Measurements from ENCODE around the gene MYOC.

Gene MYOC

GRCh38 chr1:171596119-171596518 is 56.4 kb downstream of the MYOC start:
- Histone ChIP-seq H3K4me2 (ENCODE audit: insufficient read depth, low read length) (no peak overlapping the region), H3K4me3 (ENCODE audit: low read depth in 1 of 2, low read length in 2 of 2) (no peak overlapping the region), H2AFZ (ENCODE audit: low read depth, low read length) (no peak overlapping the region), H3K79me2 (ENCODE audit: insufficient read depth, low read length) (no peaks in the 10 kb centered on the region), H4K20me1 (ENCODE audit: insufficient read depth, low read length) (no peaks in the 10 kb centered on the region), H3K9me3 (ENCODE audit: insufficient read depth, low read length, severe bottlenecking) (no peaks in the 10 kb centered on the region), H3K27me3 (ENCODE audit: insufficient read depth, low read length, poor library complexity) (no peaks in the 10 kb centered on the region), H3K4me1 (ENCODE audit: insufficient read depth, low read length) (no peaks in the 10 kb centered on the region), H3K9ac (ENCODE audit: low read depth, low read length) (no peak overlapping the region), H3K27ac (ENCODE audit: low read length) (no peak overlapping the region), H3K36me3 (ENCODE audit: insufficient read depth, low read length) (peaks cover 27% of the 10 kb centered on the region)
- TF ChIP-seq EZH2 (IDR thresholded peaks at IDR 0.05; ENCODE audit: borderline replicate concordance, low read depth, low read length, severe bottlenecking): no peak
- no peak for TF ChIP-seq CTCF (IDR thresholded peaks at IDR 0.05; ENCODE audit: borderline replicate concordance, extremely low read depth, low read length, poor library complexity, severe bottlenecking)
- ATAC-seq (ENCODE audit: insufficient read depth, low read depth) (no peak), DNase-seq (no peak)

DNA sequence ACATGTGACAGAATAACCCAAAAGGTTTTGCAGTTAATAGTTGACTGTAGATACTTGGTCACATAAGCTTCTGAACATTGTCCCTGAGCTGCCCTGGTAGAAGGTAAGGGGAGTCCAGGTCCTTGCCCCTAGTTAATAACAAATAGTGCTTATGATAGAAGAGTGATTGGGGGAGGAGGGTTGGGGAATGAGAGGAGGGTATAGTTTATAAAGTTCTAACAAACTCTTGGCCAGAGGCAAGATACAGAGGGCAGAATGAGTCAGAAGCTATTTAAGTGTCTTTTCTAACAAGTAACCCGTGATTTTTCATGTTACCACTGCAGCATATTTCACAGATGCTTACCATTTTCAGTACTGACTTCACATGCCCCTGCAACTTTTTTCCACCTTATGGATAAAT is 57.2 kb downstream of the MYOC start:
- DNase-seq (no peak), ATAC-seq (ENCODE audit: insufficient read depth, low read depth) (no peak; the same call in 2 of the 3 replicates)
- Histone ChIP-seq H3K27me3 (ENCODE audit: insufficient read depth, low read length, poor library complexity) (no peaks in the 10 kb centered on the region), H3K79me2 (ENCODE audit: insufficient read depth, low read length) (no peaks in the 10 kb centered on the region), H2AFZ (ENCODE audit: low read depth, low read length) (no peak overlapping the region), H3K4me3 (ENCODE audit: low read depth in 1 of 2, low read length in 2 of 2) (no peak overlapping the region), H4K20me1 (ENCODE audit: insufficient read depth, low read length) (no peaks in the 10 kb centered on the region), H3K9me3 (ENCODE audit: insufficient read depth, low read length, severe bottlenecking) (no peaks in the 10 kb centered on the region), H3K4me2 (ENCODE audit: insufficient read depth, low read length) (no peak overlapping the region), H3K36me3 (ENCODE audit: insufficient read depth, low read length) (peaks cover 35% of the 10 kb centered on the region), H3K4me1 (ENCODE audit: insufficient read depth, low read length) (no peaks in the 10 kb centered on the region), H3K9ac (ENCODE audit: low read depth, low read length) (no peak overlapping the region), H3K27ac (ENCODE audit: low read length) (no peak overlapping the region)
- no peak for TF ChIP-seq CTCF (IDR thresholded peaks at IDR 0.05; ENCODE audit: borderline replicate concordance, extremely low read depth, low read length, poor library complexity, severe bottlenecking)
- TF ChIP-seq EZH2 (IDR thresholded peaks at IDR 0.05; ENCODE audit: borderline replicate concordance, low read depth, low read length, severe bottlenecking): no peak

DNA sequence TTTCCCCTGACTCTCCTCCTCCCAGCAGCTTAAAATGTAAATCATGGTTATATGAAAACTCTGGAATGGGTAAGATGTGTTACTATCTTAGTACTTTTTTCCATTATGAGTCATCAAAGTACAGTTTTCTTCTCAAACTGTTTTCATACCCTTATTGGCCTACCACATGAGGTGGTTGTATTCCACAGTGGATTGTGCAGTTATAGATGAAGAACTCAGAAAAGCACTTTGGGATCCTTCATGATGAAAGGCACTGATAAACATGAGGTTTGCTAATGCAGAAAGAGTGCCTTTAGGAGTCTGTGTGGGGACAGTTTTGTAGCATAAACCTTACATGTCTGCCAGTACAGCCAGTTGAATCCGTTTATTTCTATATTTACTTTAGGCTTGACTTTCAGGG is 62.5 kb downstream of the MYOC start:
- DNase-seq: no peak
- H3K9ac ChIP-seq (ENCODE audit: low read depth, low read length): no peak overlapping the region
- no peaks in the 10 kb centered on the region for H3K9me3 ChIP-seq (ENCODE audit: insufficient read depth, low read length, severe bottlenecking)
- no peaks in the 10 kb centered on the region for H3K79me2 ChIP-seq (ENCODE audit: insufficient read depth, low read length)
- no peaks in the 10 kb centered on the region for H3K27me3 ChIP-seq (ENCODE audit: insufficient read depth, low read length, poor library complexity)
- no peak overlapping the region for H2AFZ ChIP-seq (ENCODE audit: low read depth, low read length)
- H3K4me3 ChIP-seq (ENCODE audit: low read depth in 1 of 2, low read length in 2 of 2): no peak overlapping the region
- H4K20me1 ChIP-seq (ENCODE audit: insufficient read depth, low read length): no peaks in the 10 kb centered on the region
- H3K4me1 ChIP-seq (ENCODE audit: insufficient read depth, low read length): no peaks in the 10 kb centered on the region
- no peak for ATAC-seq (ENCODE audit: insufficient read depth, low read depth)
- H3K4me2 ChIP-seq (ENCODE audit: insufficient read depth, low read length): no peak overlapping the region
- TF ChIP-seq CTCF (IDR thresholded peaks at IDR 0.05; ENCODE audit: borderline replicate concordance, extremely low read depth, low read length, poor library complexity, severe bottlenecking) (no peak), EZH2 (IDR thresholded peaks at IDR 0.05; ENCODE audit: borderline replicate concordance, low read depth, low read length, severe bottlenecking) (no peak)
- no peak overlapping the region for H3K27ac ChIP-seq (ENCODE audit: low read length)
- peaks cover 80% of the 10 kb centered on the region for H3K36me3 ChIP-seq (ENCODE audit: insufficient read depth, low read length)

DNA sequence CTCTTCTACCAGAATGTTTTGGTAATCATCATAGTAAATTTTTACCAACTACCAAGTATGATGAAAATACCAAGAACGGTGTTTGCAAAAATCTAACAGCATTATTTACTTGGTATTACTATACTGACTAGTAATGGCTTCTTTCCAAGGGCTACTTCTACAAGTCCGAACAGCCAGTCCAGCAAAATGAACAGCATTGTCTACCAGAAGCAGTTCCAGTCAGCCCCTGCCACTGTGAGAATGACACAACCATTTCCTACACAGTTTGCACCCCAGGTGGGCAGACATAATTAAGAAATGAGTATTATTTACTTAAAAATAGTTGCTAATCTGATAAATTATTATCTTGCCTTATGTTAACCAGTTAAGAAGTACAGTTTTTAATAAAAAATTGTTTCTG is 64.3 kb downstream of the MYOC start:
- no peak overlapping the region for H3K4me2 ChIP-seq (ENCODE audit: insufficient read depth, low read length)
- no peaks in the 10 kb centered on the region for H3K4me1 ChIP-seq (ENCODE audit: insufficient read depth, low read length)
- no peaks in the 10 kb centered on the region for H4K20me1 ChIP-seq (ENCODE audit: insufficient read depth, low read length)
- no peak overlapping the region for H3K27ac ChIP-seq (ENCODE audit: low read length)
- H3K9me3 ChIP-seq (ENCODE audit: insufficient read depth, low read length, severe bottlenecking): no peaks in the 10 kb centered on the region
- DNase-seq: no peak
- ATAC-seq (ENCODE audit: insufficient read depth, low read depth): no peak
- no peak overlapping the region for H3K4me3 ChIP-seq (ENCODE audit: low read depth in 1 of 2, low read length in 2 of 2)
- no peaks in the 10 kb centered on the region for H3K79me2 ChIP-seq (ENCODE audit: insufficient read depth, low read length)
- H3K27me3 ChIP-seq (ENCODE audit: insufficient read depth, low read length, poor library complexity): no peaks in the 10 kb centered on the region
- H2AFZ ChIP-seq (ENCODE audit: low read depth, low read length): no peak overlapping the region
- peaks cover 91% of the 10 kb centered on the region for H3K36me3 ChIP-seq (ENCODE audit: insufficient read depth, low read length)
- no peak for TF ChIP-seq CTCF (IDR thresholded peaks at IDR 0.05; ENCODE audit: borderline replicate concordance, extremely low read depth, low read length, poor library complexity, severe bottlenecking)
- no peak for TF ChIP-seq EZH2 (IDR thresholded peaks at IDR 0.05; ENCODE audit: borderline replicate concordance, low read depth, low read length, severe bottlenecking)
- H3K9ac ChIP-seq (ENCODE audit: low read depth, low read length): no peak overlapping the region

All from DND-41 (cell line).